Measurements from ENCODE around the gene PAWR. TPM values are rescaled to one million over a fixed set of nuclear protein-coding genes. Genes with fewer than 3 reads are reported as not detected.

Gene PAWR
- total RNA-seq, 1 experiment from 2014 or later = 106 TPM

DNA sequence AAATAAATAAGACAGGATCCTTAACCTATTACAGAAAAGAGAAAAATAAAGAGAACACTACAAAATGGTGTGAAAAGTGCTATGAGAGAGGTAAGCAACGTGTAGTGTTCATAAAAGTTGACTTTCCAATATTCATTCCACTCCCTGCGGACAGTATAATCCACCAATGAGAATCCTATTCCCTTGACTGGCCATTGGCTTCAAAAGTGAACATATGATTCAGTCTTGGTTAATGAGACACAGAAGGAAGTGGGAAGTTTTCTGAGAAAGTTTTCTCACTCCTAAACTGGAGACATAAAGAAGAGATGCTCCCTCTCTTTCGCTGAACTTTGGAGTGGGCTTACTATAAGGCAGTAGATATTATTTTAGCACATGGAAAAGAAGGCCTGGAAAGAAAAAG lies 153.1 kb downstream of the PAWR start:
- Histone ChIP-seq H3K4me2 (ENCODE audit: low read length) (no peak overlapping the region), H3K9me2 (ENCODE audit: insufficient read depth) (no peaks in the 10 kb centered on the region), H3K4me1 (ENCODE audit: control insufficient read depth in 1 of 2, insufficient read depth in 2 of 2, low read length in 2 of 2) (peaks cover 0 to 4% of the 10 kb centered on the region in 2 experiments; a peak in 1 of 4 replicates), H3K36me3 (ENCODE audit: control insufficient read depth in 1 of 2, insufficient read depth in 2 of 2, low read length in 2 of 2) (no peaks in the 10 kb centered on the region), H3K4me3 (replicated peaks in 1 of 2; ENCODE audit: low read depth in 1 of 2, low read length in 2 of 2) (no peak overlapping the region), H3K9me3 (ENCODE audit: control insufficient read depth in 1 of 2, insufficient read depth in 1 of 2, low read depth in 1 of 2, low read length in 2 of 2) (no peaks in the 10 kb centered on the region), H4K20me1 (ENCODE audit: insufficient read depth) (no peaks in the 10 kb centered on the region), H3K27me3 (ENCODE audit: insufficient read depth, low read length) (no peaks in the 10 kb centered on the region), H3K27ac (ENCODE audit: low read depth, low read length) (no peak overlapping the region), H2AFZ (ENCODE audit: low read depth, low read length, poor library complexity, severe bottlenecking) (no peak overlapping the region), H3K79me2 (ENCODE audit: insufficient read depth, low read length) (no peaks in the 10 kb centered on the region), H3K9ac (ENCODE audit: low read length) (no peak overlapping the region)
- intact Hi-C loops (cut with micrococcal nuclease) = no loop called here
- no TSS peak for BruUV-seq (replicated peaks)
- ChIA-PET CTCF (no interaction called here), RAD21 (ENCODE audit: low non-redundant PET in 1 of 2, low total read pairs in 2 of 2, uncharacterized antibody in 2 of 2, unreplicated experiment in 2 of 2) (no interaction called here), POLR2A (no interaction called here)
- TF ChIP-seq, protein P1, sequence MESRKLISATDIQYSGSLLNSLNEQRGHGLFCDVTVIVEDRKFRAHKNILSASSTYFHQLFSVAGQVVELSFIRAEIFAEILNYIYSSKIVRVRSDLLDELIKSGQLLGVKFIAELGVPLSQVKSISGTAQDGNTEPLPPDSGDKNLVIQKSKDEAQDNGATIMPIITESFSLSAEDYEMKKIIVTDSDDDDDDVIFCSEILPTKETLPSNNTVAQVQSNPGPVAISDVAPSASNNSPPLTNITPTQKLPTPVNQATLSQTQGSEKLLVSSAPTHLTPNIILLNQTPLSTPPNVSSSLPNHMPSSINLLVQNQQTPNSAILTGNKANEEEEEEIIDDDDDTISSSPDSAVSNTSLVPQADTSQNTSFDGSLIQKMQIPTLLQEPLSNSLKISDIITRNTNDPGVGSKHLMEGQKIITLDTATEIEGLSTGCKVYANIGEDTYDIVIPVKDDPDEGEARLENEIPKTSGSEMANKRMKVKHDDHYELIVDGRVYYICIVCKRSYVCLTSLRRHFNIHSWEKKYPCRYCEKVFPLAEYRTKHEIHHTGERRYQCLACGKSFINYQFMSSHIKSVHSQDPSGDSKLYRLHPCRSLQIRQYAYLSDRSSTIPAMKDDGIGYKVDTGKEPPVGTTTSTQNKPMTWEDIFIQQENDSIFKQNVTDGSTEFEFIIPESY (IDR thresholded peaks at IDR 0.05; ENCODE audit: extremely low read depth, insufficient replicate concordance, low read length) = no peak
- TF ChIP-seq RAD21 (IDR thresholded peaks at IDR 0.05; ENCODE audit: low read depth) = no peak
- no peak for TF ChIP-seq ELF1 (IDR thresholded peaks at IDR 0.05; ENCODE audit: borderline replicate concordance, low read depth)
- TF ChIP-seq, protein P2, sequence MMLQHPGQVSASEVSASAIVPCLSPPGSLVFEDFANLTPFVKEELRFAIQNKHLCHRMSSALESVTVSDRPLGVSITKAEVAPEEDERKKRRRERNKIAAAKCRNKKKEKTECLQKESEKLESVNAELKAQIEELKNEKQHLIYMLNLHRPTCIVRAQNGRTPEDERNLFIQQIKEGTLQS (IDR thresholded peaks at IDR 0.05) = no peak
- TF ChIP-seq, protein P3, sequence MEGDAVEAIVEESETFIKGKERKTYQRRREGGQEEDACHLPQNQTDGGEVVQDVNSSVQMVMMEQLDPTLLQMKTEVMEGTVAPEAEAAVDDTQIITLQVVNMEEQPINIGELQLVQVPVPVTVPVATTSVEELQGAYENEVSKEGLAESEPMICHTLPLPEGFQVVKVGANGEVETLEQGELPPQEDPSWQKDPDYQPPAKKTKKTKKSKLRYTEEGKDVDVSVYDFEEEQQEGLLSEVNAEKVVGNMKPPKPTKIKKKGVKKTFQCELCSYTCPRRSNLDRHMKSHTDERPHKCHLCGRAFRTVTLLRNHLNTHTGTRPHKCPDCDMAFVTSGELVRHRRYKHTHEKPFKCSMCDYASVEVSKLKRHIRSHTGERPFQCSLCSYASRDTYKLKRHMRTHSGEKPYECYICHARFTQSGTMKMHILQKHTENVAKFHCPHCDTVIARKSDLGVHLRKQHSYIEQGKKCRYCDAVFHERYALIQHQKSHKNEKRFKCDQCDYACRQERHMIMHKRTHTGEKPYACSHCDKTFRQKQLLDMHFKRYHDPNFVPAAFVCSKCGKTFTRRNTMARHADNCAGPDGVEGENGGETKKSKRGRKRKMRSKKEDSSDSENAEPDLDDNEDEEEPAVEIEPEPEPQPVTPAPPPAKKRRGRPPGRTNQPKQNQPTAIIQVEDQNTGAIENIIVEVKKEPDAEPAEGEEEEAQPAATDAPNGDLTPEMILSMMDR (IDR thresholded peaks at IDR 0.05 in 2 of 3, conservative IDR thresholded peaks at IDR 0.05 in 1 of 3; ENCODE audit: borderline replicate concordance in 1 of 3, insufficient read depth in 1 of 3, low read depth in 2 of 3, low read length in 2 of 3) = no peak
- no peak for TF ChIP-seq ZNF274 (IDR thresholded peaks at IDR 0.05; ENCODE audit: low read depth, low read length)
- no peak for TF ChIP-seq EGR1 (IDR thresholded peaks at IDR 0.05; ENCODE audit: low read depth)
- TF ChIP-seq, protein P4, sequence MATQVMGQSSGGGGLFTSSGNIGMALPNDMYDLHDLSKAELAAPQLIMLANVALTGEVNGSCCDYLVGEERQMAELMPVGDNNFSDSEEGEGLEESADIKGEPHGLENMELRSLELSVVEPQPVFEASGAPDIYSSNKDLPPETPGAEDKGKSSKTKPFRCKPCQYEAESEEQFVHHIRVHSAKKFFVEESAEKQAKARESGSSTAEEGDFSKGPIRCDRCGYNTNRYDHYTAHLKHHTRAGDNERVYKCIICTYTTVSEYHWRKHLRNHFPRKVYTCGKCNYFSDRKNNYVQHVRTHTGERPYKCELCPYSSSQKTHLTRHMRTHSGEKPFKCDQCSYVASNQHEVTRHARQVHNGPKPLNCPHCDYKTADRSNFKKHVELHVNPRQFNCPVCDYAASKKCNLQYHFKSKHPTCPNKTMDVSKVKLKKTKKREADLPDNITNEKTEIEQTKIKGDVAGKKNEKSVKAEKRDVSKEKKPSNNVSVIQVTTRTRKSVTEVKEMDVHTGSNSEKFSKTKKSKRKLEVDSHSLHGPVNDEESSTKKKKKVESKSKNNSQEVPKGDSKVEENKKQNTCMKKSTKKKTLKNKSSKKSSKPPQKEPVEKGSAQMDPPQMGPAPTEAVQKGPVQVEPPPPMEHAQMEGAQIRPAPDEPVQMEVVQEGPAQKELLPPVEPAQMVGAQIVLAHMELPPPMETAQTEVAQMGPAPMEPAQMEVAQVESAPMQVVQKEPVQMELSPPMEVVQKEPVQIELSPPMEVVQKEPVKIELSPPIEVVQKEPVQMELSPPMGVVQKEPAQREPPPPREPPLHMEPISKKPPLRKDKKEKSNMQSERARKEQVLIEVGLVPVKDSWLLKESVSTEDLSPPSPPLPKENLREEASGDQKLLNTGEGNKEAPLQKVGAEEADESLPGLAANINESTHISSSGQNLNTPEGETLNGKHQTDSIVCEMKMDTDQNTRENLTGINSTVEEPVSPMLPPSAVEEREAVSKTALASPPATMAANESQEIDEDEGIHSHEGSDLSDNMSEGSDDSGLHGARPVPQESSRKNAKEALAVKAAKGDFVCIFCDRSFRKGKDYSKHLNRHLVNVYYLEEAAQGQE (IDR thresholded peaks at IDR 0.05; ENCODE audit: low read depth) = no peak
- TF ChIP-seq EZH2phosphoT487 (IDR thresholded peaks at IDR 0.05; ENCODE audit: borderline replicate concordance) = no peak
- no peak for TF ChIP-seq YY1 (IDR thresholded peaks at IDR 0.05; ENCODE audit: extremely low read depth, insufficient replicate concordance, low read depth, low read length)
- TF ChIP-seq ZFX (IDR thresholded peaks at IDR 0.05) = no peak
- no peak for TF ChIP-seq SRF (IDR thresholded peaks at IDR 0.05; ENCODE audit: low read depth)
- no peak for TF ChIP-seq TCF7L2 (IDR thresholded peaks at IDR 0.05; ENCODE audit: borderline replicate concordance, extremely low read depth, insufficient read depth, insufficient read length)
- no peak for TF ChIP-seq EZH2 (IDR thresholded peaks at IDR 0.05)
- no peak for TF ChIP-seq POLR2A (IDR thresholded peaks at IDR 0.05; ENCODE audit: borderline replicate concordance, extremely low read depth, insufficient read depth, insufficient read length)
- no peak for ATAC-seq
- DNase-seq (ENCODE audit: low read depth, low spot score) = no peak
